ENCODE measurements around the gene CLTB. TPM values are rescaled to one million over a fixed set of nuclear protein-coding genes. Genes with fewer than 3 reads are reported as not detected.

The CLTB gene
- total and polyA plus RNA-seq, 2 of the 13 experiments (the other 11 are each of a cell fraction or from before 2014, with no cell fraction given) = 23.3 to 33.8 TPM

- ChIA-PET CTCF (ENCODE audit: low intra/inter-chr PET ratio, low total read pairs) (no interaction called here), POLR2A (interaction anchor here (0.7 to 3.9 kb wide), 3 partner anchors 13 to 59 kb away, joined by 5 to 37 read pairs (median 7); no protein-coding TSS in a partner anchor)
- in situ Hi-C loops (cut with HindIII; ENCODE audit: extremely low pct_ligation_motif_present, low pct_unique_long_range_greater_than_20kb) = no loop called here
- peak overlapping the region; percentile 89 for H3K4me2 ChIP-seq (ENCODE audit: low read depth, low read length)
- intact Hi-C loops (cut with micrococcal nuclease; ENCODE audit: unreplicated experiment) = no loop called here
- TSS peak; percentile 32 for BruUV-seq (replicated peaks)
- H3K79me2 ChIP-seq (ENCODE audit: insufficient read depth, low read length) = peaks cover 53% of the 10 kb centered on the region
- no peak overlapping the region for H3K27ac ChIP-seq (ENCODE audit: extremely low read length, insufficient read depth, low read length)
- H3K4me1 ChIP-seq (ENCODE audit: insufficient read depth, low read length) = peaks cover 41% of the 10 kb centered on the region
- H3K9me3 ChIP-seq (ENCODE audit: low read length) = no peaks in the 10 kb centered on the region
- no peak for TF ChIP-seq AKAP8 (CRISPR knock-in tag; IDR thresholded peaks at IDR 0.05)
- no peak for TF ChIP-seq ZBTB3 (CRISPR knock-in tag; IDR thresholded peaks at IDR 0.05; ENCODE audit: borderline replicate concordance, low read depth)
- no peak for TF ChIP-seq RFX5 (IDR thresholded peaks at IDR 0.05; ENCODE audit: low read depth, low read length)
- no peak for TF ChIP-seq XBP1 (CRISPR knock-in tag; IDR thresholded peaks at IDR 0.05)
- no peak for TF ChIP-seq KDM5B (CRISPR knock-in tag; IDR thresholded peaks at IDR 0.05; ENCODE audit: borderline replicate concordance)
- no peak overlapping the region for H2AFZ ChIP-seq (ENCODE audit: low read length)
- no peak overlapping the region for H3K9ac ChIP-seq (ENCODE audit: insufficient read depth, low read depth, low read length)
- 89% methylated on average over 4 of the region's 4 CpGs for WGBS (ENCODE audit: low lambda C conversion rate)
- ATAC-seq = no peak
- no peak for FAIRE-seq
- no peak for DNase-seq (ENCODE audit: low spot score)
- peaks cover 5 to 40% of the 10 kb centered on the region in 2 experiments for H3K36me3 ChIP-seq (replicated peaks in 1 of 2; ENCODE audit: control insufficient read depth in 1 of 2, insufficient read depth in 2 of 2, low read length in 2 of 2)
- H3K27me3 ChIP-seq (ENCODE audit: control insufficient read depth in 1 of 2, insufficient read depth in 2 of 2, low read length in 2 of 2) = peaks cover under 1 to 1% of the 10 kb centered on the region in 2 experiments; a peak in 3 of 5 replicates
- H3K4me3 ChIP-seq (replicated peaks in 1 of 3; ENCODE audit: insufficient read depth in 1 of 3, low read depth in 2 of 3, low read length in 3 of 3) = no peak overlapping the region
- peaks cover 16% of the 10 kb centered on the region for H4K20me1 ChIP-seq (ENCODE audit: insufficient read depth, low read length)
Observed at GRCh38 chr5:176359658-176360057, 56.7 kb downstream of the CLTB start.

DNA sequence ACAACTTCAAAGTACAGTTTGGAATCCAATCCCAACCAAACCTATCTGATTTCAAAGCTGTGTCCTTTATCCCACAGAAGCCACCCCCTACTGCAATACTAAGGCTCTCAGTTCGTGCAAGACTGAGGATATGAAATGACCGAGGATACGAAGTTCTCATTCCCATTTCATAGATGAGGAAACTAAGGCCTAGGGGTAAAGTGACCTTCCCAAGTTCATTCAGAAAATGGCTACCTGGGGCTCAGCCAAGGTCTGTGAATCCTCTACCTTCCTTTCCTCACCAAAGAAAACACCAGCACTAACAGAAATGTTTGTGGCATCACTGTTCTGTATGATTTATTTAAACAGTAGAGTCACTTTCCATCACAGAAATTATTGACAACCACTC is 60.2 kb downstream of the CLTB start:
- no TSS peak for BruUV-seq (replicated peaks)

More for the DNA sequence above, 60.2 kb downstream of the CLTB start:
- no peak overlapping the region for H3K27ac ChIP-seq (ENCODE audit: extremely low read length, insufficient read depth, low read length)
- H3K4me2 ChIP-seq (ENCODE audit: low read depth, low read length) = no peak overlapping the region
- H4K20me1 ChIP-seq (ENCODE audit: insufficient read depth, low read length) = peaks cover 18% of the 10 kb centered on the region
- ChIA-PET POLR2A (no interaction called here), CTCF (ENCODE audit: low intra/inter-chr PET ratio, low total read pairs) (no interaction called here)
- FAIRE-seq (no peak), ATAC-seq (no peak), DNase-seq (ENCODE audit: low spot score) (no peak)
- H3K27me3 ChIP-seq (ENCODE audit: control insufficient read depth in 1 of 2, insufficient read depth in 2 of 2, low read length in 2 of 2) = no peaks in the 10 kb centered on the region; a peak in 1 of 5 replicates
- 100% methylated on average over 3 of the region's 3 CpGs for WGBS (ENCODE audit: low lambda C conversion rate)
- H3K9ac ChIP-seq (ENCODE audit: insufficient read depth, low read depth, low read length) = no peak overlapping the region
- TF ChIP-seq ZNF558 (CRISPR knock-in tag; IDR thresholded peaks at IDR 0.05; ENCODE audit: borderline replicate concordance) (no peak), ZHX1 (CRISPR knock-in tag; IDR thresholded peaks at IDR 0.05; ENCODE audit: low read depth) (no peak), SP2 (CRISPR knock-in tag; IDR thresholded peaks at IDR 0.05) (no peak), ZNF629 (CRISPR knock-in tag; conservative IDR thresholded peaks at IDR 0.05) (peak; percentile 68), FOXC1 (CRISPR knock-in tag; IDR thresholded peaks at IDR 0.05; ENCODE audit: borderline replicate concordance) (no peak)
- H3K9me3 ChIP-seq (ENCODE audit: low read length) = no peaks in the 10 kb centered on the region
- in situ Hi-C loops (cut with HindIII; ENCODE audit: extremely low pct_ligation_motif_present, low pct_unique_long_range_greater_than_20kb) = no loop called here
- intact Hi-C loops (cut with micrococcal nuclease; ENCODE audit: unreplicated experiment) = no loop called here
- H3K4me1 ChIP-seq (ENCODE audit: insufficient read depth, low read length) = peaks cover 21% of the 10 kb centered on the region
- H2AFZ ChIP-seq (ENCODE audit: low read length) = no peak overlapping the region
- peaks cover 22 to 71% of the 10 kb centered on the region in 2 experiments for H3K36me3 ChIP-seq (replicated peaks in 1 of 2; ENCODE audit: control insufficient read depth in 1 of 2, insufficient read depth in 2 of 2, low read length in 2 of 2)
- peaks cover 60% of the 10 kb centered on the region for H3K79me2 ChIP-seq (ENCODE audit: insufficient read depth, low read length)
- no peak overlapping the region for H3K4me3 ChIP-seq (replicated peaks in 1 of 3; ENCODE audit: insufficient read depth in 1 of 3, low read depth in 2 of 3, low read length in 3 of 3)

Data from HepG2 (cell line).